Endothelial cell of umbilical vein (primary cell): ENCODE results near the gene KRTAP10-6. TPM values are rescaled to one million over a fixed set of nuclear protein-coding genes. Genes with fewer than 3 reads are reported as not detected.

Experiments used
- BruUV-seq: library from RNA; stranded (reverse); fragments of 400-500 nt; replicated peaks from 2 replicates; lab custom pipeline; 2021; lab: Mats Ljungman, UMichigan
- CTCF ChIA-PET: fragments of 300-600, 350-600 bp; sonication (Branson Sonifier 250); formaldehyde crosslinking; loops from one replicate; lab custom pipeline; 2021; ENCODE audit warnings: antibody characterized with exemption, inconsistent platforms; lab: Charles Lee
- POLR2A ChIA-PET: fragments of 300-600, 350-600 bp; sonication (Branson Sonifier 250); formaldehyde crosslinking; loops from one replicate; lab custom pipeline; 2021; ENCODE audit warnings: antibody characterized with exemption, inconsistent platforms; lab: Charles Lee
- DNase-seq: peaks from one replicate; pipeline ENCODE4 v3.0.0-alpha.2; 2011; ENCODE audit warnings: low read depth, low spot score
- FAIRE-seq: peaks from 2 replicates; lab custom pipeline; 2011; peaks lifted over from hg19 to GRCh38; lab: Jason Lieb, UNC
- H2AFZ ChIP-seq: 2 replicates; pipeline ENCODE4 v1.6.0; 2012; ENCODE audit warnings: low read depth, low read length, control low read depth, inconsistent platforms
- H3K27ac ChIP-seq: 2 replicates; pipeline ENCODE4 v1.5.1; 2011; ENCODE audit warnings: low read depth, mild to moderate bottlenecking, control low read depth, low read length, moderate library complexity; ENCODE audit not compliant: insufficient read depth
- H3K27me3 ChIP-seq, 2 experiments: 2 replicates each; pipeline versions ENCODE4 v1.6.0 to v1.6.1; 2011; ENCODE audit warnings: low read length in 2 of 2, mixed read lengths in 1 of 2; ENCODE audit not compliant: control insufficient read depth in 2 of 2, insufficient read depth in 2 of 2
- H3K36me3 ChIP-seq, 2 experiments: 2 replicates in 1 of 2; 3 replicates in 1 of 2; pipeline ENCODE4 v1.5.1; 2011; ENCODE audit warnings: low read length in 2 of 2, mild to moderate bottlenecking in 1 of 2, moderate library complexity in 1 of 2; ENCODE audit not compliant: control insufficient read depth in 2 of 2, insufficient read depth in 2 of 2; ENCODE audit errors: extremely low read depth in 1 of 2
- H3K4me1 ChIP-seq: 3 replicates; pipeline ENCODE4 v1.5.1; 2011; ENCODE audit warnings: mild to moderate bottlenecking, low read length; ENCODE audit not compliant: control insufficient read depth, insufficient read depth; ENCODE audit errors: extremely low read depth
- H3K4me2 ChIP-seq: 2 replicates; pipeline ENCODE4 v1.6.1; 2011; ENCODE audit warnings: low read length, control low read depth, mixed read lengths; ENCODE audit not compliant: insufficient read depth
- H3K4me3 ChIP-seq, 3 experiments: fragments of 200-600 bp in 1 of 3; sonication (generic), shearing (Covaris generic) in 1 of 3; replicated peaks in 1 of 3; 2 replicates each; pipeline ENCODE4 v1.5.1; 2011 to 2016; ENCODE audit warnings: control low read depth in 3 of 3, low read length in 3 of 3, mild to moderate bottlenecking in 2 of 3, inconsistent platforms in 1 of 3, low read depth in 1 of 3, moderate library complexity in 1 of 3; ENCODE audit not compliant: insufficient read depth in 1 of 3
- H3K79me2 ChIP-seq: 2 replicates; pipeline ENCODE4 v1.6.0; 2012; ENCODE audit warnings: low read length, inconsistent platforms; ENCODE audit not compliant: control insufficient read depth, insufficient read depth
- H3K9ac ChIP-seq: replicated peaks from 2 replicates; pipeline ENCODE3; 2011; ENCODE audit warnings: low read length, control low read depth; ENCODE audit not compliant: insufficient read depth; ENCODE audit errors: extremely low read depth
- H3K9me1 ChIP-seq: replicated peaks from 3 replicates; pipeline ENCODE4 v1.6.0; 2011; ENCODE audit warnings: mild to moderate bottlenecking, low read length; ENCODE audit not compliant: control insufficient read depth, insufficient read depth; ENCODE audit errors: extremely low read depth
- H3K9me3 ChIP-seq: replicated peaks from 2 replicates; pipeline ENCODE4 v1.5.1; 2012; ENCODE audit warnings: low read length, inconsistent platforms; ENCODE audit not compliant: control insufficient read depth, insufficient read depth
- H4K20me1 ChIP-seq: replicated peaks from 2 replicates; pipeline ENCODE3; 2011; ENCODE audit warnings: mild to moderate bottlenecking, low read length; ENCODE audit not compliant: control insufficient read depth, insufficient read depth; ENCODE audit errors: extremely low read depth
- CTCF ChIP-seq, 2 donors: IDR thresholded peaks; 1 replicate in 1 of 2; 2 replicates in 1 of 2; pipeline ENCODE4 v1.5.1; 2011; ENCODE audit warnings: low read length in 2 of 2, mild to moderate bottlenecking in 2 of 2, moderate library complexity in 2 of 2, control low read depth in 1 of 2, inconsistent platforms in 1 of 2, low read depth in 1 of 2; ENCODE audit not compliant: insufficient read depth in 1 of 2; ENCODE audit errors: extremely low read depth in 1 of 2
- EZH2 ChIP-seq: IDR thresholded peaks from 2 replicates; pipeline ENCODE4 v1.6.1; 2012; ENCODE audit warnings: borderline replicate concordance, low read depth, mild to moderate bottlenecking, moderate library complexity, low read length, inconsistent platforms; ENCODE audit not compliant: severe bottlenecking
- FOS ChIP-seq: IDR thresholded peaks from 2 replicates; pipeline ENCODE4 v1.6.1; 2011; ENCODE audit warnings: mild to moderate bottlenecking, low read length, moderate library complexity, borderline replicate concordance; ENCODE audit not compliant: insufficient read depth
- GATA2 ChIP-seq: IDR thresholded peaks from 2 replicates; pipeline ENCODE4 v1.7.0; 2011; ENCODE audit warnings: low read depth, mild to moderate bottlenecking, moderate library complexity, mixed read lengths, low read length; ENCODE audit not compliant: insufficient read length, insufficient read depth
- JUN ChIP-seq: IDR thresholded peaks from 2 replicates; pipeline ENCODE4 v1.6.1; 2011; ENCODE audit warnings: borderline replicate concordance, low read depth; ENCODE audit not compliant: insufficient read length, insufficient read depth
- MYC ChIP-seq: IDR thresholded peaks from one replicate; pipeline ENCODE4 v1.6.1; 2011; ENCODE audit warnings: mild to moderate bottlenecking, low read depth, low read length
- POLR2A ChIP-seq: IDR thresholded peaks from 2 replicates; pipeline ENCODE4 v1.6.1; 2012; ENCODE audit warnings: low read depth, mild to moderate bottlenecking, control low read depth, low read length
- POLR2AphosphoS5 ChIP-seq: IDR thresholded peaks from 2 replicates; pipeline ENCODE4 v1.6.1; 2012; ENCODE audit warnings: low read depth, mild to moderate bottlenecking, control low read depth, low read length, moderate library complexity; ENCODE audit not compliant: insufficient read depth
- dilution Hi-C: fragments of 300-500 bp; cut with MboI; formaldehyde crosslinking; loops from one replicate; pipeline ENCODE4 v1.15.0; 2019; ENCODE audit warnings: low sequenced_read_pairs; ENCODE audit not compliant: extremely low pct_ligation_motif_present
- intact Hi-C: fragments of 100-400 bp; cut with micrococcal nuclease; formaldehyde crosslinking; loops from one replicate; pipeline ENCODE4 v1.10.0; 2022
- polyA plus RNA-seq, 4 experiments: library from polyadenylated mRNA; depleted of rRNA in 3 of 4; stranded (reverse) in 3 of 4; unstranded in 1 of 4; fragments of >200 nt; gene quantifications; 2 replicates each; pipeline versions ENCODE4 v1.2.1 to v1.2.3, GENCODE V29; 2011 to 2012; ENCODE audit warnings: missing spikeins in 1 of 4
- total RNA-seq: library from RNA; stranded (reverse); gene quantifications from 2 replicates; pipeline ENCODE4 v1.2.3, GENCODE V29; 2021
- TF ChIP-seq, protein P1 (sequence below): IDR thresholded peaks from 2 replicates; pipeline ENCODE4 v1.6.1; 2011; ENCODE audit not compliant: insufficient read depth, insufficient read length

KRTAP10-6 gene
- total and polyA plus RNA-seq, 2 donors (not counting 3 experiments of a cell fraction or from before 2014, with no cell fraction given): not detected

DNA sequence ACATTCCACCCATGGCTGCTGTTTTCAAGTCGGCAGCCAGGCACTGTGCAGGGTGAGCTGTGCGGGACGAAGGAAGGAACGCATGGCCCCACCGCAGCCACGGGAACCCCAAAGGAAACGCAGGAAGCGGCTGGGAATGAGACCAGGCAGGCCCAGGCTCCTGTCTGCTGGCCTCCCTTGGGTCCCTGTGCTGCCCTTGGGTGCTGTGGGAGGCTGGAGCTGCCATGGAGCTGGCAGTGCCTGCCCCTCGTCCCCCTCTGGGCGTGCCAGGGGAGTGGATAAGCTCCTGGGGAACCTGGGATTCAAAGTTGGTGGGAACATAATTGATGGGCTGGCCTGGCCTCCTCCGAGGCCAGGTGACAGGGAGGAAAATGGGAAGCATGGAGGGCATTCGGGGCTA, 24.0 kb downstream of the KRTAP10-6 start:
- no peak overlapping the region for H3K27ac ChIP-seq
- H4K20me1 ChIP-seq: no peaks in the 10 kb centered on the region
- intact Hi-C loops (no loop called here), dilution Hi-C loops (no loop called here)
- H3K9me1 ChIP-seq: no peaks in the 10 kb centered on the region
- H3K27me3 ChIP-seq: peaks cover 0 to 3% of the 10 kb centered on the region in 2 experiments
- no peaks in the 10 kb centered on the region for H3K9me3 ChIP-seq
- no peaks in the 10 kb centered on the region for H3K79me2 ChIP-seq
- ChIA-PET CTCF (interaction anchor here (0.9 kb wide), 1 partner anchor 225 kb away, joined by 3 read pairs; no protein-coding TSS in a partner anchor), POLR2A (no interaction called here)
- DNase-seq: no peak
- no peak overlapping the region for H3K4me3 ChIP-seq
- BruUV-seq: no TSS peak
- H3K36me3 ChIP-seq: no peaks in the 10 kb centered on the region
- no peak overlapping the region for H3K9ac ChIP-seq
- H2AFZ ChIP-seq: no peak overlapping the region
- FAIRE-seq: no peak
- no peaks in the 10 kb centered on the region for H3K4me1 ChIP-seq
- TF ChIP-seq POLR2AphosphoS5: no peak
- no peak for TF ChIP-seq CTCF (IDR thresholded peaks at IDR 0.05; ENCODE audit: extremely low read depth in 1 of 2, insufficient read depth in 1 of 2, low read depth in 1 of 2, low read length in 2 of 2)
- no peak for TF ChIP-seq MYC
- TF ChIP-seq JUN: no peak
- TF ChIP-seq, protein P1, sequence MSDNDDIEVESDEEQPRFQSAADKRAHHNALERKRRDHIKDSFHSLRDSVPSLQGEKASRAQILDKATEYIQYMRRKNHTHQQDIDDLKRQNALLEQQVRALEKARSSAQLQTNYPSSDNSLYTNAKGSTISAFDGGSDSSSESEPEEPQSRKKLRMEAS: no peak
- TF ChIP-seq POLR2A: no peak
- TF ChIP-seq GATA2: no peak
- TF ChIP-seq EZH2: no peak
- TF ChIP-seq FOS: no peak
- H3K4me2 ChIP-seq: no peak overlapping the region
